Stomach (tissue), 4 donors: ENCODE results near the gene GABRB1.

Source experiments
- EP300 ChIP-seq: sonication (generic); formaldehyde crosslinking; IDR thresholded peaks from one replicate; pipeline ENCODE4 v1.6.1; 2017; ENCODE audit warnings: antibody characterized with exemption
- POLR2A ChIP-seq, 4 donors: fragments of 450-650 bp; IDR thresholded peaks; one replicate each; pipeline ENCODE4 v1.6.1; 2016; ENCODE audit warnings: antibody characterized with exemption in 4 of 4, control low read depth in 2 of 4, mild to moderate bottlenecking in 1 of 4, moderate library complexity in 1 of 4
- POLR2AphosphoS5 ChIP-seq, 3 donors: sonication (generic); formaldehyde crosslinking; IDR thresholded peaks; one replicate each; pipeline ENCODE4 v1.6.1; 2016; ENCODE audit warnings: antibody characterized with exemption in 3 of 3
- TF ChIP-seq, protein P1 (sequence below), 7 experiments: fragments of 450-650 bp in 4 of 7; fragments of 200-600 bp in 3 of 7; sonication (generic) in 3 of 7; IDR thresholded peaks; one replicate each; pipeline ENCODE4 v1.5.1; 2016 to 2019; ENCODE audit warnings: antibody characterized with exemption in 7 of 7, control low read depth in 2 of 7, mild to moderate bottlenecking in 1 of 7

GRCh38 chr4:47415719-47416118 is 384.4 kb downstream of the GABRB1 start:
- TF ChIP-seq POLR2AphosphoS5 (IDR thresholded peaks at IDR 0.05) (no peak), POLR2A (IDR thresholded peaks at IDR 0.05) (no peak), EP300 (no peak)
- TF ChIP-seq, protein P1, sequence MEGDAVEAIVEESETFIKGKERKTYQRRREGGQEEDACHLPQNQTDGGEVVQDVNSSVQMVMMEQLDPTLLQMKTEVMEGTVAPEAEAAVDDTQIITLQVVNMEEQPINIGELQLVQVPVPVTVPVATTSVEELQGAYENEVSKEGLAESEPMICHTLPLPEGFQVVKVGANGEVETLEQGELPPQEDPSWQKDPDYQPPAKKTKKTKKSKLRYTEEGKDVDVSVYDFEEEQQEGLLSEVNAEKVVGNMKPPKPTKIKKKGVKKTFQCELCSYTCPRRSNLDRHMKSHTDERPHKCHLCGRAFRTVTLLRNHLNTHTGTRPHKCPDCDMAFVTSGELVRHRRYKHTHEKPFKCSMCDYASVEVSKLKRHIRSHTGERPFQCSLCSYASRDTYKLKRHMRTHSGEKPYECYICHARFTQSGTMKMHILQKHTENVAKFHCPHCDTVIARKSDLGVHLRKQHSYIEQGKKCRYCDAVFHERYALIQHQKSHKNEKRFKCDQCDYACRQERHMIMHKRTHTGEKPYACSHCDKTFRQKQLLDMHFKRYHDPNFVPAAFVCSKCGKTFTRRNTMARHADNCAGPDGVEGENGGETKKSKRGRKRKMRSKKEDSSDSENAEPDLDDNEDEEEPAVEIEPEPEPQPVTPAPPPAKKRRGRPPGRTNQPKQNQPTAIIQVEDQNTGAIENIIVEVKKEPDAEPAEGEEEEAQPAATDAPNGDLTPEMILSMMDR (IDR thresholded peaks at IDR 0.05) = no peak
